ENCODE data around the gene PPP2R1B. TPM values are rescaled to one million over a fixed set of nuclear protein-coding genes. Genes with fewer than 3 reads are reported as not detected.

Gene PPP2R1B
- polyA plus RNA-seq, 4 donors = 9.5 to 38.4 (median 14.4) TPM

DNA sequence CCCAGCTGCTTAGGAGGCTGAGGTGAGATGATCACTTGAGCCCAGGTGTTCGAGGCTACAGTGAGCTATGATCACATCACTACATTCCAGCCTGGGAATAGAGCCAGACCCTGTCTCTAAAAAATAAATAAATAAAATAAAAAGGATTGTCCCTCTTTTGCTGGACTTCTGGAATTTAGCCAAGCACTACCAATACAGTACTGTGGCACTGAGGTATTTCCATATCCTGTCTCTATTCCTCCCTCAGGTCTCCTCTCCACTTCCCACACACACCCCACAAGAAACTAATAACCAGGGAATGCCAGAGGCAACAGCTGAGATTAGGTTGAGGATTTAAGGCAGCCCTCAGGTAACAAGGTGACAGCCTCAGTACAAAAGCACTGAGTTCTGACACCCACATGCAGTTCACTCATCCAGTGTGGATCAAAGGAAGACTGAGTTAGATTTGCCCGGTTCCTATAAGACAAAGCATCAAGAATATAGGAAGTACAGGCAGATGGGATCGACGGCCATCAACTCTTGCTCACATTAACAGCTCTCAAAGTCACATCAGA is 4.5 kb upstream of the PPP2R1B start:
- no peak for FAIRE-seq
- no peak overlapping the region for H3K27ac ChIP-seq (ENCODE audit: low read depth in 1 of 3, low read length in 2 of 3)
- 62 to 76% (median 75%) methylated on average over 4 of the region's 4 CpGs for WGBS, 3 donors
- H3K4me1 ChIP-seq (ENCODE audit: control insufficient read depth in 3 of 3, insufficient read depth in 2 of 3, low read depth in 1 of 3, low read length in 2 of 3) = peaks cover 0 to 11% (median 2%) of the 10 kb centered on the region in 3 donors
- DNase-seq = no peak
- no peaks in the 10 kb centered on the region for H3K27me3 ChIP-seq (ENCODE audit: control insufficient read depth in 3 of 3, insufficient read depth in 3 of 3, low read length in 3 of 3)
- H3K9me3 ChIP-seq (ENCODE audit: control insufficient read depth in 2 of 2, insufficient read depth in 1 of 2, low read depth in 1 of 2, low read length in 1 of 2) = no peaks in the 10 kb centered on the region
- no peak overlapping the region for H3K4me3 ChIP-seq (ENCODE audit: low read depth in 1 of 3, low read length in 3 of 3)
- H3K36me3 ChIP-seq (ENCODE audit: control insufficient read depth in 3 of 3, insufficient read depth in 2 of 3, low read depth in 1 of 3, low read length in 3 of 3) = no peaks in the 10 kb centered on the region

- Histone ChIP-seq H3K4me1 (ENCODE audit: control insufficient read depth in 3 of 3, insufficient read depth in 2 of 3, low read depth in 1 of 3, low read length in 2 of 3) (peaks cover 3 to 17% (median 7%) of the 10 kb centered on the region in 3 donors), H3K27ac (ENCODE audit: low read depth in 1 of 3, low read length in 2 of 3) (peak overlapping the region; percentile 82 to 96 (median 88)), H3K4me3 (ENCODE audit: low read depth in 1 of 3, low read length in 3 of 3) (peak overlapping the region; percentile 19 to 91 (median 88)), H3K27me3 (ENCODE audit: control insufficient read depth in 3 of 3, insufficient read depth in 3 of 3, low read length in 3 of 3) (no peaks in the 10 kb centered on the region), H3K9me3 (ENCODE audit: control insufficient read depth in 2 of 2, insufficient read depth in 1 of 2, low read depth in 1 of 2, low read length in 1 of 2) (no peaks in the 10 kb centered on the region), H3K36me3 (ENCODE audit: control insufficient read depth in 3 of 3, insufficient read depth in 2 of 3, low read depth in 1 of 3, low read length in 3 of 3) (peaks cover 0 to 8% (median 2%) of the 10 kb centered on the region in 3 donors)
- 2 to 5% (median 3%) methylated on average over 7 of the region's 7 CpGs for WGBS, 3 donors
- FAIRE-seq = no peak
- no peak for DNase-seq
Observed at GRCh38 chr11:111766834-111767142, 599 bp upstream of the PPP2R1B start.

DNA sequence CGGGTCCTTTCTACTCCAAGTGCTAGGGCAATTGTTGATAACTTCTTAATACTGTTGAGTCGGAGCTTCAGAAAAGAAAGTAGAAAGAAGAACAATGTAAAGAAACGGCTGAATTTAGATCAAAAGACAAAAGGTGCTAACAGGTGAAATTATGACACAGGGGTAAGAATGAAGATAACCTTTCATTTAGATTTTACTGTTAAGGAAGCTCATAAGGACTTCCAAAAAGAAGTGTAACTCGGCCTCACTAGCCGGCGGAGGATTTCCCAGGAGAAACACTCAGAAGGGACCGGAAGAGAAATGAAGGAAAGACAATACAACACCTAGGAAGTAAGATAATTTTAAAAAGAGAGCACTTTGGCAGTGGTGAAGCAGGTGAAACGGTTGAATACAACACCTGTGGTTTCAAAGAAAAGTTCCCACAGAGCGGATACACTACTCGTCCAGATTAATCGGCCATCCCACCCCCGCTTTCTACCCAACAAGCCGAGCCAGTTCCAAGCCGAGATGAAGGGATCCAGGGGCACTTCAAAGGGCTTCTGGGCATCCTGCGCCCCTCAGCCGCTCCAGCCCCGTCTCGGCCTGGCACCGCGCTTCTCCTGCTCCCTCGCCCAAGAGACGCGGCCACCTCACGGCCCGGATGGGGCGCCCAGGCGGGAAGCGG is 737 bp downstream of the PPP2R1B start:
- H3K36me3 ChIP-seq (ENCODE audit: control insufficient read depth in 3 of 3, insufficient read depth in 2 of 3, low read depth in 1 of 3, low read length in 3 of 3) = peaks cover 4 to 16% (median 5%) of the 10 kb centered on the region in 3 donors
- FAIRE-seq (no peak), DNase-seq (peak; percentile 29 to 50)
- peak overlapping the region; percentile 41 to 96 (median 88) for H3K27ac ChIP-seq (ENCODE audit: low read depth in 1 of 3, low read length in 2 of 3)
- peak overlapping the region; percentile 88 to 91 (median 88) for H3K4me3 ChIP-seq (ENCODE audit: low read depth in 1 of 3, low read length in 3 of 3)
- H3K4me1 ChIP-seq (ENCODE audit: control insufficient read depth in 3 of 3, insufficient read depth in 2 of 3, low read depth in 1 of 3, low read length in 2 of 3) = peaks cover 3 to 22% (median 7%) of the 10 kb centered on the region in 3 donors
- 0 to 1% (median 1%) methylated on average over 27 to 28 of the region's 28 CpGs for WGBS, 3 donors
- no peaks in the 10 kb centered on the region for H3K27me3 ChIP-seq (ENCODE audit: control insufficient read depth in 3 of 3, insufficient read depth in 3 of 3, low read length in 3 of 3)
- no peaks in the 10 kb centered on the region for H3K9me3 ChIP-seq (ENCODE audit: control insufficient read depth in 2 of 2, insufficient read depth in 1 of 2, low read depth in 1 of 2, low read length in 1 of 2)

DNA sequence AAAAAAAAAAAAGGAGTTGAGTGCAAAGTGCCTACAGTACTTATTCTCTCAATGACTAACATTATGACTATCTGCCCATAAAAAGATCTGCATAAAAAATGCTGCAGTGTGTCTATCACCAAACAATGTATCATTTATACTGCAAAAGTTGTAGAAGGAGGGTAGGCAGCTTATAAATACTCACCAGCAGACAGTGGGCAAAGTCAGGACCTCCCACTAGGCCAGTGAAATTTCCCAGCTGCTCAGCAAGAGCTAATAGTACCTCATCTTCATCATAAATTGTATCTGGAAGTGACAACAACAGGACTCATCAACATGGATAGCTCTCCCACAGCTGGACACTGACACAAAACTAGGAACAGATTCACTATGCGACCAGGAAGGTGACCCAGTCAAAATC is 1.6 kb downstream of the PPP2R1B start:
- Histone ChIP-seq H3K27me3 (ENCODE audit: control insufficient read depth in 3 of 3, insufficient read depth in 3 of 3, low read length in 3 of 3) (no peaks in the 10 kb centered on the region), H3K9me3 (ENCODE audit: control insufficient read depth in 2 of 2, insufficient read depth in 1 of 2, low read depth in 1 of 2, low read length in 1 of 2) (no peaks in the 10 kb centered on the region), H3K4me1 (ENCODE audit: control insufficient read depth in 3 of 3, insufficient read depth in 2 of 3, low read depth in 1 of 3, low read length in 2 of 3) (peaks cover 3 to 27% (median 7%) of the 10 kb centered on the region in 3 donors), H3K36me3 (ENCODE audit: control insufficient read depth in 3 of 3, insufficient read depth in 2 of 3, low read depth in 1 of 3, low read length in 3 of 3) (peaks cover 4 to 22% (median 10%) of the 10 kb centered on the region in 3 donors), H3K27ac (ENCODE audit: low read depth in 1 of 3, low read length in 2 of 3) (peak overlapping the region in 1 of 3 donors; percentile 88), H3K4me3 (ENCODE audit: low read depth in 1 of 3, low read length in 3 of 3) (peak overlapping the region in 2 of 3 donors; percentile 88 to 91)
- peak in 1 of 2 donors; percentile 34 for DNase-seq
- 8 to 49% (median 29%) methylated on average over 1 of the region's 1 CpG for WGBS, 3 donors
- no peak for FAIRE-seq

- Histone ChIP-seq H3K36me3 (ENCODE audit: control insufficient read depth in 3 of 3, insufficient read depth in 2 of 3, low read depth in 1 of 3, low read length in 3 of 3) (peaks cover 4 to 28% (median 10%) of the 10 kb centered on the region in 3 donors), H3K4me3 (ENCODE audit: low read depth in 1 of 3, low read length in 3 of 3) (no peak overlapping the region), H3K27me3 (ENCODE audit: control insufficient read depth in 3 of 3, insufficient read depth in 3 of 3, low read length in 3 of 3) (no peaks in the 10 kb centered on the region), H3K27ac (ENCODE audit: low read depth in 1 of 3, low read length in 2 of 3) (no peak overlapping the region), H3K4me1 (ENCODE audit: control insufficient read depth in 3 of 3, insufficient read depth in 2 of 3, low read depth in 1 of 3, low read length in 2 of 3) (peaks cover 3 to 33% (median 7%) of the 10 kb centered on the region in 3 donors), H3K9me3 (ENCODE audit: control insufficient read depth in 2 of 2, insufficient read depth in 1 of 2, low read depth in 1 of 2, low read length in 1 of 2) (no peaks in the 10 kb centered on the region)
- DNase-seq (no peak), FAIRE-seq (no peak)
- WGBS, 3 donors = 73 to 80% (median 77%) methylated on average over 3 of the region's 3 CpGs
Observed at GRCh38 chr11:111762981-111763643, 3.1 kb downstream of the PPP2R1B start.

- Histone ChIP-seq H3K27me3 (ENCODE audit: control insufficient read depth in 3 of 3, insufficient read depth in 3 of 3, low read length in 3 of 3) (no peaks in the 10 kb centered on the region), H3K4me1 (ENCODE audit: control insufficient read depth in 3 of 3, insufficient read depth in 2 of 3, low read depth in 1 of 3, low read length in 2 of 3) (peaks cover 3 to 33% (median 7%) of the 10 kb centered on the region in 3 donors), H3K36me3 (ENCODE audit: control insufficient read depth in 3 of 3, insufficient read depth in 2 of 3, low read depth in 1 of 3, low read length in 3 of 3) (peaks cover 4 to 30% (median 10%) of the 10 kb centered on the region in 3 donors), H3K4me3 (ENCODE audit: low read depth in 1 of 3, low read length in 3 of 3) (no peak overlapping the region), H3K27ac (ENCODE audit: low read depth in 1 of 3, low read length in 2 of 3) (no peak overlapping the region), H3K9me3 (ENCODE audit: control insufficient read depth in 2 of 2, insufficient read depth in 1 of 2, low read depth in 1 of 2, low read length in 1 of 2) (no peaks in the 10 kb centered on the region)
- 93 to 97% (median 97%) methylated on average over 5 of the region's 5 CpGs for WGBS, 3 donors
- FAIRE-seq (no peak), DNase-seq (no peak)
Observed at GRCh38 chr11:111762526-111762925, 3.7 kb downstream of the PPP2R1B start.

GRCh38 chr11:111761036-111761435 is 5.2 kb downstream of the PPP2R1B start:
- Histone ChIP-seq H3K4me3 (ENCODE audit: low read depth in 1 of 3, low read length in 3 of 3) (no peak overlapping the region), H3K9me3 (ENCODE audit: control insufficient read depth in 2 of 2, insufficient read depth in 1 of 2, low read depth in 1 of 2, low read length in 1 of 2) (no peaks in the 10 kb centered on the region), H3K4me1 (ENCODE audit: control insufficient read depth in 3 of 3, insufficient read depth in 2 of 3, low read depth in 1 of 3, low read length in 2 of 3) (peaks cover 3 to 31% (median 4%) of the 10 kb centered on the region in 3 donors), H3K27me3 (ENCODE audit: control insufficient read depth in 3 of 3, insufficient read depth in 3 of 3, low read length in 3 of 3) (no peaks in the 10 kb centered on the region), H3K27ac (ENCODE audit: low read depth in 1 of 3, low read length in 2 of 3) (no peak overlapping the region), H3K36me3 (ENCODE audit: control insufficient read depth in 3 of 3, insufficient read depth in 2 of 3, low read depth in 1 of 3, low read length in 3 of 3) (peaks cover 4 to 33% (median 10%) of the 10 kb centered on the region in 3 donors)
- 85 to 96% (median 89%) methylated on average over 4 of the region's 4 CpGs for WGBS, 3 donors
- DNase-seq (no peak), FAIRE-seq (no peak)

GRCh38 chr11:111759778-111760407 is 6.3 kb downstream of the PPP2R1B start:
- Histone ChIP-seq H3K9me3 (ENCODE audit: control insufficient read depth in 2 of 2, insufficient read depth in 1 of 2, low read depth in 1 of 2, low read length in 1 of 2) (no peaks in the 10 kb centered on the region), H3K27ac (ENCODE audit: low read depth in 1 of 3, low read length in 2 of 3) (peak overlapping the region in 1 of 3 donors; percentile 76), H3K4me3 (ENCODE audit: low read depth in 1 of 3, low read length in 3 of 3) (no peak overlapping the region), H3K4me1 (ENCODE audit: control insufficient read depth in 3 of 3, insufficient read depth in 2 of 3, low read depth in 1 of 3, low read length in 2 of 3) (peaks cover 4 to 34% (median 5%) of the 10 kb centered on the region in 3 donors), H3K27me3 (ENCODE audit: control insufficient read depth in 3 of 3, insufficient read depth in 3 of 3, low read length in 3 of 3) (no peaks in the 10 kb centered on the region), H3K36me3 (ENCODE audit: control insufficient read depth in 3 of 3, insufficient read depth in 2 of 3, low read depth in 1 of 3, low read length in 3 of 3) (peaks cover 6 to 41% (median 10%) of the 10 kb centered on the region in 3 donors)
- 58 to 72% (median 63%) methylated on average over 5 of the region's 5 CpGs for WGBS, 3 donors
- DNase-seq (peak in 1 of 2 donors; percentile 40), FAIRE-seq (no peak)

Measured in small intestine (tissue), 7 donors.